HFFc6 (cell line): Measurements from ENCODE around the gene NTN1. TPM values are rescaled to one million over a fixed set of nuclear protein-coding genes. Genes with fewer than 3 reads are reported as not detected.

Experiments used
- DNase-seq: peaks from one replicate; pipeline ENCODE4 v3.0.0-alpha.2; 2018
- H3K27ac Mint-ChIP-seq: 2 replicates; pipeline ENCODE4 v1.8.0; 2020; ENCODE audit warnings: mild to moderate bottlenecking, mixed read lengths
- H3K27me3 Mint-ChIP-seq: 2 replicates; pipeline ENCODE4 v1.8.0; 2021; ENCODE audit warnings: mild to moderate bottlenecking, moderate library complexity, mixed read lengths; ENCODE audit not compliant: insufficient read depth
- H3K36me3 Mint-ChIP-seq: 2 replicates; pipeline ENCODE4 v1.8.0; 2021; ENCODE audit warnings: low read depth, mixed read lengths
- H3K4me1 Mint-ChIP-seq: 2 replicates; pipeline ENCODE4 v1.8.0; 2020; ENCODE audit warnings: low read depth, mixed read lengths
- H3K4me3 Mint-ChIP-seq: 2 replicates; pipeline ENCODE4 v1.8.0; 2020; ENCODE audit warnings: mild to moderate bottlenecking, moderate library complexity, mixed read lengths
- H3K9me3 Mint-ChIP-seq: 2 replicates; pipeline ENCODE4 v1.8.0; 2020; ENCODE audit warnings: mild to moderate bottlenecking, mixed read lengths
- total RNA-seq, 6 experiments: library from RNA; stranded (reverse); fragmentation: NEBNext Ultra II Directional; extraction: Animal tissue kit (Norgen Biotek cat#: 25700); gene quantifications; 2 replicates in 1 of 6; 3 replicates in 5 of 6; pipeline ENCODE4 v1.2.3, GENCODE V29; 2021
- TF ChIP-seq, protein P1 (sequence below): fragments of 200-600 bp; sonication (generic); IDR thresholded peaks from 2 replicates; pipeline ENCODE4 v1.5.0; 2021; ENCODE audit warnings: antibody characterized with exemption, mild to moderate bottlenecking

The NTN1 gene
- total RNA-seq, 6 experiments from 2014 or later = not detected

- no peak for DNase-seq
- Mint-ChIP-seq H3K36me3 (0 out of 2 replicates have a peak, but pooled peaks cover 3% of the 10 kb centered on the region), H3K4me1 (no peaks in the 10 kb centered on the region), H3K27me3 (peaks cover 8% of the 10 kb centered on the region; the same call in 1 of the 2 replicates), H3K27ac (no peak overlapping the region), H3K4me3 (no peak overlapping the region), H3K9me3 (peaks cover 4% of the 10 kb centered on the region)
- TF ChIP-seq, protein P1, sequence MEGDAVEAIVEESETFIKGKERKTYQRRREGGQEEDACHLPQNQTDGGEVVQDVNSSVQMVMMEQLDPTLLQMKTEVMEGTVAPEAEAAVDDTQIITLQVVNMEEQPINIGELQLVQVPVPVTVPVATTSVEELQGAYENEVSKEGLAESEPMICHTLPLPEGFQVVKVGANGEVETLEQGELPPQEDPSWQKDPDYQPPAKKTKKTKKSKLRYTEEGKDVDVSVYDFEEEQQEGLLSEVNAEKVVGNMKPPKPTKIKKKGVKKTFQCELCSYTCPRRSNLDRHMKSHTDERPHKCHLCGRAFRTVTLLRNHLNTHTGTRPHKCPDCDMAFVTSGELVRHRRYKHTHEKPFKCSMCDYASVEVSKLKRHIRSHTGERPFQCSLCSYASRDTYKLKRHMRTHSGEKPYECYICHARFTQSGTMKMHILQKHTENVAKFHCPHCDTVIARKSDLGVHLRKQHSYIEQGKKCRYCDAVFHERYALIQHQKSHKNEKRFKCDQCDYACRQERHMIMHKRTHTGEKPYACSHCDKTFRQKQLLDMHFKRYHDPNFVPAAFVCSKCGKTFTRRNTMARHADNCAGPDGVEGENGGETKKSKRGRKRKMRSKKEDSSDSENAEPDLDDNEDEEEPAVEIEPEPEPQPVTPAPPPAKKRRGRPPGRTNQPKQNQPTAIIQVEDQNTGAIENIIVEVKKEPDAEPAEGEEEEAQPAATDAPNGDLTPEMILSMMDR = no peak
These were observed 17.0 kb upstream of the NTN1 start for GRCh38 chr17:9004132-9004960.

- no peak overlapping the region for H3K27ac Mint-ChIP-seq
- H3K9me3 Mint-ChIP-seq = peaks cover 4% of the 10 kb centered on the region
- peaks cover 8% of the 10 kb centered on the region; the same call in 1 of the 2 replicates for H3K27me3 Mint-ChIP-seq
- DNase-seq = no peak
- H3K4me1 Mint-ChIP-seq = no peaks in the 10 kb centered on the region
- TF ChIP-seq, protein P1 = no peak
- H3K4me3 Mint-ChIP-seq = no peak overlapping the region
- H3K36me3 Mint-ChIP-seq = 0 out of 2 replicates have a peak, but pooled peaks cover 3% of the 10 kb centered on the region
These were observed 16.4 kb upstream of the NTN1 start for GRCh38 chr17:9004961-9005285.

- no peak for DNase-seq
- Mint-ChIP-seq H3K4me3 (no peak overlapping the region), H3K36me3 (0 out of 2 replicates have a peak, but pooled peaks cover 3% of the 10 kb centered on the region), H3K9me3 (peaks cover 4% of the 10 kb centered on the region), H3K4me1 (no peaks in the 10 kb centered on the region), H3K27me3 (peaks cover 8% of the 10 kb centered on the region; the same call in 1 of the 2 replicates), H3K27ac (no peak overlapping the region)
- TF ChIP-seq, protein P1 = no peak
These were observed 15.0 kb upstream of the NTN1 start for GRCh38 chr17:9006175-9006767.

GRCh38 chr17:9007052-9007714, 14.1 kb upstream of the NTN1 start:
- no peak overlapping the region for H3K4me3 Mint-ChIP-seq
- H3K27me3 Mint-ChIP-seq = peaks cover 8% of the 10 kb centered on the region; the same call in 1 of the 2 replicates
- H3K9me3 Mint-ChIP-seq = peaks cover 4% of the 10 kb centered on the region

DNA sequence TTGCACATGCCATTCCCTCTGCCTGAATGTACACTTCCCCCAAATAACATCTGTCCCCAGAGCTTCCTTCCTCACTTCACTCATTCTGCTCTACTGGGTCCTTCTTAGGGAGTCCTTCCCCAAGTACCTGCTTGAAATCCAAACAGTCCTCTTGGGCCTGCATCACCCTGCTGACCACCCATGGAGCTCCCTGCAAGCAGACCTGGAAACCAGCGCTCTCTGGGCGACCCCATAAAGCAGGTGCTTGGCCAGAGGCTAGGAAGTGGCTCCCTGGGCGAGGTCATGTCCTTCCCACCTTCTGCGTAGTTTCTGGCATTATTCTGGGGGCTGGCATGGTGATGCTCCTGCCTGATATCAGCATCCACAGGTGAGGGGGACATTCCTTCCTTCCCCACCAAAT, 12.2 kb upstream of the NTN1 start:
- Mint-ChIP-seq H3K4me1 (no peaks in the 10 kb centered on the region), H3K27me3 (peaks cover 8% of the 10 kb centered on the region), H3K27ac (no peak overlapping the region), H3K9me3 (no peaks in the 10 kb centered on the region; the same call in none of the 2 replicates), H3K4me3 (no peak overlapping the region), H3K36me3 (0 out of 2 replicates have a peak, but pooled peaks cover 3% of the 10 kb centered on the region)
- TF ChIP-seq, protein P1 = no peak
- DNase-seq = no peak

More at GRCh38 chr17:9007052-9007714, 14.1 kb upstream of the NTN1 start:
- no peak overlapping the region for H3K27ac Mint-ChIP-seq
- no peak for DNase-seq
- H3K36me3 Mint-ChIP-seq = 0 out of 2 replicates have a peak, but pooled peaks cover 3% of the 10 kb centered on the region
- TF ChIP-seq, protein P1 = no peak
- H3K4me1 Mint-ChIP-seq = no peaks in the 10 kb centered on the region
